HK-2 (cell line): ENCODE measurements around the gene AIP.

Experiments
- DNase-seq: peaks from one replicate; pipeline ENCODE4 v3.0.0-alpha.2; 2018; ENCODE audit not compliant: unreplicated experiment

Gene AIP

DNA sequence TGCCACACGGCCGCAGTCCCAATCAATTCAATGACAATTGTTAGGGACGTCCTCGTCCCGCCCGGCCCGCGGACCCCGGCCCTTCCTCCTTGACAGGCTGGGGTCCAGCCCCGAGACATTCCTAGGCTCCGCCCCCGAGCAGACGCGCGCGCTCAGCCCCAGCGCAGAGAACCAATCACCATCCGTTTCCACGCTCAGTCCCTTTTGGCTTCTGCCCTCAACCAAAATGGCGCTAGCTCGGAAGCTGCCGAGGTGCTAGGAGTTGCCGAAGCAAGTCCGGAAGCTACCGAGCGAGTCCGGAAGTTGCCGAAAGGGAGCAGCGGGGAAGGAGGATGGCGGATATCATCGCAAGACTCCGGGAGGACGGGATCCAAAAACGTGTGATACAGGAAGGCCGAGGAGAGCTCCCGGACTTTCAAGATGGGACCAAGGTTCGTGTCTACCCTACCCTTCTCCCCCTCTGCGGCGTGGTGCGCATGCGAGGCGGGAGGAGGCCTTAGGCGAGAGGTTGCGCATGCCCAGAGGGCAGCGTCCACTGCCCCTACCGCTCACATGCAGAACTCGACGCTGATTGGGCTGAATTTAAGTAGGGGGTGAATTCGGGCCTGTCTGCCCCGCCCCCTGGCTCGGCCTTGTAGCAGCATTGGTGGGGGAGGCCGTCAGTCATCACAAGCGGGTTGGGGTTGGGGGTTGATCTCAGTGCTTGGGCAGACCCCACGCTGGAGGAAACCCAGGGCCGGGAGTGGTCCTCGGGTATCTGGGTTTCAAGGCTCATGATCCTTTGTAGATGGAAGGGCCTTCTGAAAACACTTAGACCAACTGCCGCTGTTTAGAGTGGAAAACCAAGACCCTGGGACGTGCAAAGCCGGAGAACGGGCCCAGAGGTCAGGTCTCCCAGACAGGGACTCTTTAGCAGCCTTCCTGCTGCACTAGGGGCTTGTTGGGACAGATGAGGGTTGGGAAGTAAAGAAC is at the start of gene AIP:
AIP (plus strand) TSS at position 200 of the 972 bp plus-strand sequence; CDS start at position 333, 133 bp downstream.
- peak; percentile 94 for DNase-seq

DNA sequence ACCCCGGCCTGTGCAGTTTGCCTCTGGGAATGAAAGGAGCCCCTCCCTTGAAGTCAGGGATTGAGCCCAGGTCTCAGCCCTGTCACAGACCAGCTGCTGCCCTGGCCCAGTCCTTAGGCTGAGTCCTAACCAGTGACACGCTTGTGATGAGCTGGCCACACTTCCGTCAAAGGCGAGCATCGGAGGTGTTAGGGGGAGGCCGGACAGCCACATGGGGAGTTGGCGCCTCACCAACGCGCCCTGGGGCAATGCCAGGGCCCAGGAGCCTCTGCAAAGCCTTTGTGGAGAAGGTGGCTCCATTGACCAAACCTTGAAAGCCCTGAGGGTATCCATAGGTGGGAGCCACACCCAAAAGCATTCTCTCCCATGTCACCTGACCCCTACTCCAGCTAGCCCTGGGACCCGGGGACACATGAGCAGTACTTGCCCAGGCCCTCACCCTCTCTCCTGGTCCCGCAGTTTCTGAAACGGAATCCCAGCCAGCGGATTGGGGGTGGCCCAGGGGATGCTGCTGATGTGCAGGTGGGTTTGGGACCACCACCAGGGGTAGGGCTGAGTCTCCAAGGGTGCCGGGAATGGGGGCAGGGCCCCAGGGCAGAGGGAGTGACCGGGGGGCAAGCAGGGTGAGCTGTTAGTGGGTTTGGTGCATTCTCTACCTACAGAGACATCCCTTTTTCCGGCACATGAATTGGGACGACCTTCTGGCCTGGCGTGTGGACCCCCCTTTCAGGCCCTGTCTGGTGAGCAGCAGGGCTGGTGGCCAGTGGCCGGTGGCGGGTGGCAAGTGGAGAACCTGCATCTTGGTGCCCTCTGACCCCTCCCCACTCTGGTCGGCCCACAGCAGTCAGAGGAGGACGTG is 49.1 kb upstream of the AIP start:
- DNase-seq, result no peak

DNA sequence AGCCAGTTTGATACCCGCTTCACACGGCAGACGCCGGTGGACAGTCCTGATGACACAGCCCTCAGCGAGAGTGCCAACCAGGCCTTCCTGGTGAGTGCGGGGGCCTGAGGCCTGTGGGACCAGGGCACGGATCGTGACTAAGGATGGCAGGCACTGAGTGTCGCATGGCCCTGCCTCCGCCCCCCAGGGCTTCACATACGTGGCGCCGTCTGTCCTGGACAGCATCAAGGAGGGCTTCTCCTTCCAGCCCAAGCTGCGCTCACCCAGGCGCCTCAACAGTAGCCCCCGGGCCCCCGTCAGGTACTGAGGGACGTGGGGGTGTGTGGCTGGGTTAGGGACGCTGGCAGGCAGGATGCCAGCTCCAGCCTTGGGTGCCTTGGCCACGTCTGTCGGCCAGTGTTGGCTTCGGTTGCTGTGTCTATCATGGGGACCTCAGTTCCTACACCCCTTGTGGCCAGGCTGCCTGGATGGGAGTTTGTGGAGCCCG is 48.4 kb upstream of the AIP start:
- DNase-seq, result no peak

DNA sequence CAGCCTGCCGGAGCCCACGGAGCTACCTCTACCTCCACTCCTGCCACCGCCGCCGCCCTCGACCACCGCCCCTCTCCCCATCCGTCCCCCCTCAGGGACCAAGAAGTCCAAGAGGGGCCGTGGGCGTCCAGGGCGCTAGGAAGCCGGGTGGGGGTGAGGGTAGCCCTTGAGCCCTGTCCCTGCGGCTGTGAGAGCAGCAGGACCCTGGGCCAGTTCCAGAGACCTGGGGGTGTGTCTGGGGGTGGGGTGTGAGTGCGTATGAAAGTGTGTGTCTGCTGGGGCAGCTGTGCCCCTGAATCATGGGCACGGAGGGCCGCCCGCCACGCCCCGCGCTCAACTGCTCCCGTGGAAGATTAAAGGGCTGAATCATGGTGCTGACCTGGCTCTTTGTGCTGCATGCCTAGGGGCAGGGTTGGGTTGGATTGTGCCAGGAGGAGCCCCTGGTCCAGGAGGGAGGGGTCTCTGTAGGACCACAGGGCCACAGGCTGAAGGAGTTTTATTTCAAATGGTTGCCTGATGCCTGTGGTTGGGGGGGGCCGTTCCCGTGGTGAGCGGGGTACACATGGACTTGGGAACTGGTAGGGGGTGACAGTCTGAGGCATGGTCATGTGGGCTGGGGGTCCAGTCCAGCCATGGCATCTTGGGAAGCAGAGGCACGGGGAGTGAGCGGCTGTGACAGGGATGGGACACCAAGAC is 47.6 kb upstream of the AIP start:
- no peak for DNase-seq

DNA sequence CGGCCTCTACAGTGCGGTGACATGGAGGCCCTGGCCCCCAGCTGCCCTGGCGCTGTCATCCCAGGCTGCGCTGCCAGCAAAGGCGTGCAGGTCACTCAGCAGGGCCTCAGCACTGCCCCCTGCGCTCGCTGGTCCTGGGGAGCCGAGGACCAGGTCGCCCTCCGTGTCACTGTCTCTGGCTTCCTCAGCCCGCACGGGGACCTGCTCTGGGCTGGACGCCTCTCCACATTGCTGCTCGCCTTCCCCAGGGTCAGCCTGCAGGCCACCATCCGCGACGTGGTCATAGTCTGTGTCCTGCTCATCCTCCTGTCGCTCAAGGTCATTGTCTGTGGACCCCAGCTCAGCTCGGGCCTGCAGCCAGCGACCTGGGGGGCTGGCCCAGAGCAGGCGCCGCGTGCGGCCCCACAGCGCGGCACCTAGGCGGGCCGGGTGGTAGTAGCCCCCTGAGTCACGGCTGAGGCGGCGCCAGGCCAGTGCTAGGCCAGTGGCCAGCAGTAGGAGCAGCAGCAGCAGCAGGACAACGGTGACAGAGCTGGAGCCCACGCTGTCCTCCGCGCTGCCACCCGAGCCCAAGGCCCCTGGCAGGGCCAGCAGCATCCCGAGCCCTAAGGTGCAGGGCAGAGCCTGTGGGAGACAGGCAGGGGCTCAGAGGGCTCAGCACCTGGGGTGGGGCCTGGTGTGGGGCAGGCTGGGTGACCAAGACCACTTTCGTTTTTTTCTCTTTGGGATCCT is 46.9 kb upstream of the AIP start:
- DNase-seq, result no peak

- no peak for DNase-seq
These were observed 46.3 kb upstream of the AIP start for GRCh38 chr11:67436459-67437081.

GRCh38 chr11:67437082-67437808 is 45.6 kb upstream of the AIP start, which contains the start of gene PTPRCAP:
TSS of gene PTPRCAP (minus strand) at chr11:67437682. CDS start at chr11:67437619, 63 bp downstream.
- DNase-seq, result no peak

- DNase-seq, result no peak
These were observed 45.0 kb upstream of the AIP start for GRCh38 chr11:67437809-67438157.

DNA sequence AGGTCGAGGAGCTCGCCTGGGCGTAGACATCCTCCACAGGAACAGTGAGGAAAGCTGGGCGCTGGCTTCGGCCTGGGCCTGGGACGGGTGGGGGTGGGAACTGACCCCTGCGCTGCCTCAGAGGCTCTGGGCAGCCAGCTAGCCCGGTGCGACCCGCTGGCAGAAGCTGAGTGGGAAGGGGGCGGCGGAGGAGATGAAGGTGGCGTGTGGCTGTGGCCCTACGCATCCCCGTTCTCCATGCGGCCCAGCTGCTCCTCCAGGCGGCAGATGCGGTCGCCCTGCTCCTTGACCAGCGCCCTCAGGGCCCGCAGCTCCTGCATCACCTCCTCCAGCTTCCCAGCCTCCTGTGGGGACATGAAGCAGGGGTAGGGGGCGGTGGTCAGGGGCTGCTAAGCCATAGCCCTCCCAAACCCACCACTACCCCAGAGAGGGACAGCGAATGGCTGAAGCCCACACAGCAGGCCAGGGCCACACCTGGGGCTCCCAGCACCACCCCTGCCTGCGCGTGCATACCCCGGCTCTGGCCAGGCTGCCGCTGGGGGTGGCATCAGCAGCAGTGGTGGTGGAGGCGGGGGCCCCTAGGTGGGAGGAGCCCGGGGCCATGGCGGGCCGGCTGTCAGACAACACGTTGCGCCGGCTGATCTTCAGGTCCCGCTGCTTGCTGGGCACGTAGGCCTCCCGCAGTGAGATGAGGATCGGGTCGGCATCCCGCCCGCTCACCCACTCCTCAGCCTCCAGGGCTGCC is 44.5 kb upstream of the AIP start:
- DNase-seq, result no peak

- DNase-seq, result no peak
These were observed 43.3 kb upstream of the AIP start for GRCh38 chr11:67439321-67440228.

DNA sequence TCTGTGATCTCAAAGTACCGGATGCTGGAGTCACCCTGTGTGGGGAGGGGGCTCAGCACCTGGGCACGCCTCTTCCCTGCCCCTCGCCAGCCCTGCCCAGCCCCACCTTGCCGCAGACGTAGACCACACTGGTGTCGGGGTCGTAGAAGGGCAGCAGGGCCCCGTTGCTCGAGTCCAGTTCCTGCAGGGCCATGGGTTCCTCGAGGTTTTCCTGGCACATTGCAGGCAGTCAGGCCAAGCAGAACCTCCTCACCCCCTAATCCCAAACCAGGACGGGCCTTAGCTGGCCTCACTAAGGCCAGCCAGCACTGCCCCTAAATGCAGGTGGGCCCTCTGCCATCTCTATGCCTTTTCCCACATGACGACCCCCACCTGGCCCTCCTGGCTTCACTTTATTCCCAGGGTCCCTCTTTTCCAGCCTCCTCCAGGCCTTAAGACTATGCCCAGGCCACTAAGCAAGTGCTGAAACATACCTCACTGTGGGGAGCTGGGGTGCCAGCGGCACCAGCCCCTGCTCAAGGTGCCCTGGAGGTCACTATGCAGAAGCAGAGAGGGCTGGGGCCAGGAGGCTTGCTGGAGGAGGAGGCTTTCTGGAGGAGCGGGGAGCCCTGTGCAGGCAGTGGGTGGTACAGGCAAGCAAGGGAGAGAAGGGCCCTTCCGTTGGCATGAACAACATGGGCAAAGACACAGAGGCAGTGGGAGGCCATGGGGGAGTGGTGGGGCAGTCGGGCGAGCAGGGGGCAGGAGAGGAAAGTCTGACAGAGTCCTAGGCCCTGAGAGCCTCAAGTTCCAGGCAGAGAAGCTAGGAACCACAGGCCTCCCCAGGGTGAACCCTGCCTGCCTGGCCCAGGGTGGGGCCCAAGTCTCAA is 42.4 kb upstream of the AIP start:
- DNase-seq, result no peak

DNA sequence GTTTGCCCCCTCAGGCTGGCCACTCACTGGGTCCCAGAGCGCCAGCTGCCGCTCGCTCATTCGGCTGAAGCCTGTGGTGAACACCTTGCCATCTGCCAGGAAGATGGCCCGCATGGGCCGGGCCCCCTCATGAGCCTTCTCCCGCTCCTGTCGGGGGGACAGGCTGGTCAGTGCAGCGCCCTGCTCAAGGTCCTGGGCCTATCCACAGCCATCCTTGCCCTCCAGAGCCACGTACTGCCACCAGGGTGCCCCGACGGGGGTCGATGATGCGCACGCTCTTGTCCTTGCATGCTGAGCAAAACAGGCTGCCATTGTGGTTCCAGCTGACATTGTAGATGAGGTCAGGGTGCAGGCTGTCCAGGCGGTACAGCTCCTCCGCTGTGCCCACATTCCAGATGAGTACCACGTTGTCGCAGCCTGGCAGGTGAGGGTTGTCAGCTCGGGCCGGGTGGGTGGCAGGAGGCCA is 41.7 kb upstream of the AIP start:
- DNase-seq, result no peak

GRCh38 chr11:67441731-67442351 is 41.0 kb upstream of the AIP start:
- no peak for DNase-seq

DNA sequence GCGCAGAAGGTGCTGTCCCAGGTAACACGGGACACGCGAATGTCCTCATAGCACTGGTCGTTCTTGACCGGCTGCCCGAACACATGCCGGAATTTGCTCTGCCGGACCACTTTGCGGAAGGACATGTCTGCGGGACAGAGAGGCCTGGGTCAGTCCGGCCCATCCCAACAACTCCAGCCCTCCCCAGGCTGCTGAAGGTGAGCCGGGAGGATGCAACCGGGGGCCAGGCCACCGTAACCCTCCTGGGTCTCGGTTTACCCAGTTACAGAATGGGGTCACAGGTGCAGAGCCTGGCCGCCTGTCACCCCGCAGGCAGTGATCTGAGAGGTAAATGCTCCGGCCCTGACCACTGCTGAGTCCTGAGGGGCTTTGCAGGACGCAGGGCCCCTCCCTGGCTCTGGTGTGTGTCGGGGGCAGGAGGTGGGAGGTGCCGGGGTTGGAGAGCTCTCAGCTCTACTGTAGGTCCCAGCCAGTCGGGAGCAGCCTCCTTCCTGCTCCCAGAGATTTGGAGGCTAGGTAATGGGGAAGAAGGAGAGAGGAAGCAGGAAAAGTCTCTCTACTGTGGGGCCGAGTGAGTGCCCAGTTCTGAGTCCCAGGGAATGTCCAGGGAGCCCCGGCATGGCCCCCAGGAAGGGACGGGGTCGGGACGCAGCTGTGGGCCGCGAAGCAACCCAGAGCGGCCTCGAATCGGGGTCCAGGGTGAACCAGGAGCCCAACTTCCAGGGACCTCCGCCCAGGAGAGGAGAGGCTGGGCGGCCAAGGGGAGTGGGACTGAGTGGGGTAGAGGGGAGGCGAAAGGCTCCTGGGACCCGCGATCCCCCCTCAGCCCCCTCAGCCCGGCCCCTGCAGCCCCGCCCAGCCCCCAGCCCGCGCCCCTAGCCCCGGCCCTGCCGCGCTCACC is 40.1 kb upstream of the AIP start:
- DNase-seq, result no peak

DNA sequence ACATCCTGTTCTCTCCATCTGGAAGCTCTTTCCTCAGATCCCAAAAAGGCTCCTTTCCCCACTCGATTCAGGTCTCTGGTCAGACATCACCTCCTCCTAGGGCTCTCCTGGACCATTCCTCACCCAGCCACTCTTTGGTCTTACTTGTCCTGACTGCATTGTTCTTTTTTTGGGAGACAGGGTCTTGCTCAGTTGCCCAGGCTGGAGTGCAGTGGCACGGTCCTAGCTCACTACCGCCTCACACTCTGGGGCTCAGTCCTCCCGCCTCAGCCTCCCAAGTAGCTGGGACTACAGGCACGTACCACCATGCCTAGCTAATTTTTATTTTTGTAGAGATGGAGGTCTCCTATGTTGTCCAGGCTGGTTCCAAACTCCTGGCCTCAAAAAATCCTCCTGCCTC is 37.3 kb upstream of the AIP start:
- no peak for DNase-seq

DNA sequence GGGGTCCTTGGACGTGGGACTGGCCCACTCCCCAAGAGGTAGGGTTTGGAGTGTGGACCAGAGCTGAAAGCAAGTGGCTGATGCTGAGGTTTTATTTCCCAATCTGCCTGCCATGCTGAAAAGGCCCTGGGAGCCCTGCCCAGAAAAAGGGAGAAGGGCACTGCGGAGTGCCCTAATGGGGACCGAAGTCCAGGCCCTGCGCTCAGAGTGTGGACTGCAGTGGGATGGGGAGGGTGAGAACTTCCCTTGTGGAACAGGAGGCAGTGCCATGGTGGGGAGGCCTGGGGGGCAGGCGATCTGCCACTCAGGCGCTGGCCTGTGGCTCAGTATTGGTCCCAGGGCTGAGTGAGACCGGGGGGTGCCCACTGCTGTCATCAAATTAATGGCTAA is 34.6 kb upstream of the AIP start:
- DNase-seq, result no peak
